SK-N-SH (cell line): ENCODE data around the gene FOXO1. TPM values are rescaled to one million over a fixed set of nuclear protein-coding genes. Genes with fewer than 3 reads are reported as not detected.

Source experiments
- CTCF ChIA-PET: fragments of 300-600, 350-600 bp; formaldehyde crosslinking; extraction: SDS; loops from one replicate; lab custom pipeline; 2021; lab: Yijun Ruan, JAX
- POLR2A ChIA-PET: fragments of 350-600 bp; sonication (Branson Sonifier 250); formaldehyde crosslinking; extraction: SDS; loops from one replicate; lab custom pipeline; 2020; ENCODE audit warnings: antibody characterized with exemption, inconsistent platforms; lab: Yijun Ruan, JAX
- DNase-seq: peaks from one replicate; pipeline ENCODE4 v3.0.0; 2012
- H2AFZ ChIP-seq: fragments of 200-600 bp; sonication (generic); 2 replicates; pipeline ENCODE4 v1.8.1; 2016; ENCODE audit warnings: antibody characterized with exemption, mild to moderate bottlenecking, low read depth
- H3F3A ChIP-seq: fragments of 200-600 bp; sonication (generic); replicated peaks from 2 replicates; pipeline ENCODE3; 2016; ENCODE audit warnings: antibody characterized with exemption, mild to moderate bottlenecking; ENCODE audit not compliant: insufficient read depth
- H3K27ac ChIP-seq, 2 experiments: fragments of 200-500 bp in 1 of 2; fragments of 200-600 bp in 1 of 2; sonication (Bioruptor generic) in 1 of 2; sonication (generic), shearing (Covaris generic) in 1 of 2; 2 replicates each; pipeline versions ENCODE4 v1.5.1 to v1.6.1; 2014 to 2016; ENCODE audit warnings: low read depth in 2 of 2, inconsistent platforms in 1 of 2, low read length in 1 of 2, mild to moderate bottlenecking in 1 of 2, mixed read lengths in 1 of 2
- H3K27me3 ChIP-seq: fragments of 200-600 bp; sonication (generic), shearing (Covaris generic); 2 replicates; pipeline ENCODE4 v1.6.1; 2016; ENCODE audit warnings: mixed run types; ENCODE audit not compliant: insufficient read depth
- H3K36me3 ChIP-seq, 2 experiments: fragments of 200-500 bp in 1 of 2; fragments of 200-600 bp in 1 of 2; sonication (Bioruptor generic) in 1 of 2; sonication (generic) in 1 of 2; replicated peaks in 1 of 2; 2 replicates each; pipeline versions ENCODE3 to v1.5.1; 2014 to 2016; ENCODE audit warnings: low read length in 1 of 2, mild to moderate bottlenecking in 1 of 2; ENCODE audit not compliant: insufficient read depth in 2 of 2, control insufficient read depth in 1 of 2
- H3K4me1 ChIP-seq, 2 experiments: fragments of 200-500 bp in 1 of 2; fragments of 200-600 bp in 1 of 2; sonication (Bioruptor generic) in 1 of 2; sonication (generic), shearing (Covaris generic) in 1 of 2; 2 replicates each; pipeline versions ENCODE4 v1.5.1 to v1.6.1; 2014 to 2016; ENCODE audit warnings: low read depth in 1 of 2, low read length in 1 of 2, mixed run types in 1 of 2; ENCODE audit not compliant: insufficient read depth in 2 of 2, control insufficient read depth in 1 of 2
- H3K4me2 ChIP-seq: fragments of 200-600 bp; sonication (generic), shearing (Covaris generic); 2 replicates; pipeline ENCODE4 v1.6.1; 2017; ENCODE audit warnings: mixed run types
- H3K4me3 ChIP-seq, 2 experiments: fragments of 200-500 bp in 1 of 2; fragments of 200-600 bp in 1 of 2; sonication (Bioruptor generic) in 1 of 2; sonication (generic), shearing (Covaris generic) in 1 of 2; 2 replicates each; pipeline versions ENCODE4 v1.5.1 to v1.8.1; 2014 to 2016; ENCODE audit warnings: low read depth in 2 of 2, inconsistent platforms in 1 of 2, low read length in 1 of 2, mild to moderate bottlenecking in 1 of 2, mixed read lengths in 1 of 2, moderate library complexity in 1 of 2
- H3K79me2 ChIP-seq: fragments of 200-600 bp; sonication (generic); 2 replicates; pipeline ENCODE4 v1.8.1; 2017; ENCODE audit warnings: mild to moderate bottlenecking; ENCODE audit not compliant: insufficient read depth
- H3K9ac ChIP-seq: fragments of 200-600 bp; sonication (generic); 2 replicates; pipeline ENCODE4 v1.6.1; 2017; ENCODE audit warnings: mixed run types
- H3K9me2 ChIP-seq: fragments of 200-600 bp; sonication (generic); 2 replicates; pipeline ENCODE4 v1.6.1; 2017; ENCODE audit warnings: mixed run types
- H3K9me3 ChIP-seq: fragments of 200-600 bp; sonication (generic); 2 replicates; pipeline ENCODE4 v1.6.1; 2017; ENCODE audit warnings: mixed run types, mild to moderate bottlenecking, moderate library complexity
- H4K20me1 ChIP-seq: fragments of 200-600 bp; sonication (generic); 2 replicates; pipeline ENCODE4 v1.6.1; 2017; ENCODE audit warnings: mild to moderate bottlenecking, mixed run types; ENCODE audit not compliant: insufficient read depth
- CHD2 ChIP-seq: fragments of 150-350 bp; IDR thresholded peaks from 2 replicates; pipeline ENCODE4 v1.6.1; 2018; ENCODE audit warnings: low read length; ENCODE audit not compliant: partially characterized antibody
- CTCF ChIP-seq: fragments of 200-600 bp; sonication (generic); IDR thresholded peaks from 2 replicates; pipeline ENCODE4 v1.6.1; 2017; ENCODE audit warnings: antibody characterized with exemption, mild to moderate bottlenecking, moderate library complexity
- ELF1 ChIP-seq: IDR thresholded peaks from 2 replicates; pipeline ENCODE4 v1.4.0; 2012
- EP300 ChIP-seq, 2 experiments: IDR thresholded peaks; 2 replicates each; pipeline versions ENCODE4 v1.4.0 to v1.6.1; 2012; ENCODE audit warnings: borderline replicate concordance in 1 of 2, low read depth in 1 of 2, low read length in 1 of 2
- EZH2phosphoT487 ChIP-seq: fragments of 200-600 bp; sonication (generic); IDR thresholded peaks from 2 replicates; pipeline ENCODE4 v1.6.1; 2017; ENCODE audit warnings: low read depth, mixed run types, mild to moderate bottlenecking, antibody characterized with exemption, moderate library complexity, borderline replicate concordance
- IRF3 ChIP-seq: fragments of 150-350 bp; IDR thresholded peaks from 2 replicates; pipeline ENCODE4 v1.6.1; 2016; ENCODE audit warnings: mild to moderate bottlenecking, low read depth, low read length
- MAX ChIP-seq: IDR thresholded peaks from 2 replicates; pipeline ENCODE4 v1.4.0; 2012; ENCODE audit warnings: low read depth
- MEF2A ChIP-seq: IDR thresholded peaks from 2 replicates; pipeline ENCODE4 v1.4.0; 2012; ENCODE audit warnings: low read depth, borderline replicate concordance
- PBX3 ChIP-seq: IDR thresholded peaks from 2 replicates; pipeline ENCODE4; 2012
- POLR2AphosphoS5 ChIP-seq: IDR thresholded peaks from 2 replicates; pipeline ENCODE4 v1.6.1; 2012; ENCODE audit warnings: low read depth, low read length
- RAD21 ChIP-seq: IDR thresholded peaks from 2 replicates; pipeline ENCODE4 v1.6.1; 2012; ENCODE audit warnings: mild to moderate bottlenecking, low read length
- RCOR1 ChIP-seq: fragments of 150-350 bp; IDR thresholded peaks from 2 replicates; pipeline ENCODE4 v1.6.1; 2017; ENCODE audit warnings: antibody characterized with exemption, low read length
- REST ChIP-seq: IDR thresholded peaks from 2 replicates; pipeline ENCODE4 v1.6.1; 2012; ENCODE audit warnings: mild to moderate bottlenecking, low read depth, low read length, moderate library complexity
- RFX5 ChIP-seq: IDR thresholded peaks from 2 replicates; pipeline ENCODE4 v1.6.1; 2012; ENCODE audit warnings: mild to moderate bottlenecking, improper control_type of control experiment, low read length
- TAF1 ChIP-seq: IDR thresholded peaks from 2 replicates; pipeline ENCODE4 v1.6.1; 2012; ENCODE audit warnings: low read depth, mild to moderate bottlenecking, low read length, moderate library complexity, borderline replicate concordance
- WGBS: methylation state at CpG from one replicate; pipeline ENCODE4 v1.1.6; 2017; ENCODE audit warnings: low lambda C conversion rate; 5-methylcytosine and 5-hydroxymethylcytosine counted together
- polyA plus RNA-seq, 3 experiments: library from polyadenylated mRNA; depleted of rRNA; stranded (reverse); fragments of >200 nt; gene quantifications; 2 replicates each; pipeline ENCODE4 v1.2.3, GENCODE V29; 2012

FOXO1 gene
- polyA plus RNA-seq, 1 of the 3 experiments (the other 2 are of a cell fraction) = 1.8 TPM

GRCh38 chr13:40656358-40656757, 10.1 kb downstream of the FOXO1 start:
- no peak overlapping the region for H3K4me2 ChIP-seq
- no peak overlapping the region for H2AFZ ChIP-seq
- no peak overlapping the region for H3K27ac ChIP-seq
- H4K20me1 ChIP-seq = no peaks in the 10 kb centered on the region; the same call in 1 of the 2 replicates
- H3K27me3 ChIP-seq = no peaks in the 10 kb centered on the region
- 68% methylated on average over 1 of the region's 1 CpG for WGBS
- TF ChIP-seq REST = no peak
- no peak for TF ChIP-seq PBX3
- no peak for TF ChIP-seq MAX
- TF ChIP-seq RAD21 = no peak
- TF ChIP-seq RCOR1 = no peak
- no peak for TF ChIP-seq IRF3
- TF ChIP-seq POLR2AphosphoS5 = no peak
- TF ChIP-seq CHD2 = no peak
- no peak for TF ChIP-seq CTCF
- no peak for TF ChIP-seq EZH2phosphoT487
- no peak for TF ChIP-seq MEF2A
- no peak for TF ChIP-seq ELF1
- no peak for TF ChIP-seq TAF1
- no peak for TF ChIP-seq RFX5
- TF ChIP-seq EP300 (IDR thresholded peaks at IDR 0.05; ENCODE audit: borderline replicate concordance in 1 of 2, low read depth in 1 of 2, low read length in 1 of 2) = no peak
- TF ChIP-seq, all 33 proteins: peak for 0
- no peaks in the 10 kb centered on the region for H3F3A ChIP-seq
- no peak overlapping the region for H3K9ac ChIP-seq
- CTCF ChIA-PET = no interaction called here
- peaks cover 0 to 18% of the 10 kb centered on the region in 2 experiments; a peak in 1 of 4 replicates for H3K4me1 ChIP-seq
- H3K9me2 ChIP-seq = no peaks in the 10 kb centered on the region
- H3K4me3 ChIP-seq = no peak overlapping the region
- no peaks in the 10 kb centered on the region for H3K9me3 ChIP-seq
- no peaks in the 10 kb centered on the region for H3K36me3 ChIP-seq
- H3K79me2 ChIP-seq = peaks cover 41% of the 10 kb centered on the region
- no peak for DNase-seq
- POLR2A ChIA-PET = no interaction called here
